ENCODE results near the gene TDRKH.

Gene TDRKH

GRCh38 chr1:151837197-151837596 is 46.9 kb upstream of the TDRKH start:
- TF ChIP-seq, protein P1, sequence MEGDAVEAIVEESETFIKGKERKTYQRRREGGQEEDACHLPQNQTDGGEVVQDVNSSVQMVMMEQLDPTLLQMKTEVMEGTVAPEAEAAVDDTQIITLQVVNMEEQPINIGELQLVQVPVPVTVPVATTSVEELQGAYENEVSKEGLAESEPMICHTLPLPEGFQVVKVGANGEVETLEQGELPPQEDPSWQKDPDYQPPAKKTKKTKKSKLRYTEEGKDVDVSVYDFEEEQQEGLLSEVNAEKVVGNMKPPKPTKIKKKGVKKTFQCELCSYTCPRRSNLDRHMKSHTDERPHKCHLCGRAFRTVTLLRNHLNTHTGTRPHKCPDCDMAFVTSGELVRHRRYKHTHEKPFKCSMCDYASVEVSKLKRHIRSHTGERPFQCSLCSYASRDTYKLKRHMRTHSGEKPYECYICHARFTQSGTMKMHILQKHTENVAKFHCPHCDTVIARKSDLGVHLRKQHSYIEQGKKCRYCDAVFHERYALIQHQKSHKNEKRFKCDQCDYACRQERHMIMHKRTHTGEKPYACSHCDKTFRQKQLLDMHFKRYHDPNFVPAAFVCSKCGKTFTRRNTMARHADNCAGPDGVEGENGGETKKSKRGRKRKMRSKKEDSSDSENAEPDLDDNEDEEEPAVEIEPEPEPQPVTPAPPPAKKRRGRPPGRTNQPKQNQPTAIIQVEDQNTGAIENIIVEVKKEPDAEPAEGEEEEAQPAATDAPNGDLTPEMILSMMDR (conservative IDR thresholded peaks at IDR 0.05; ENCODE audit: low read depth, low read length), result no peak
- no peak for DNase-seq (ENCODE audit: low read depth)
- no peak overlapping the region for H3K4me3 ChIP-seq (ENCODE audit: low read length)

- TF ChIP-seq, protein P1 (conservative IDR thresholded peaks at IDR 0.05; ENCODE audit: low read depth, low read length), result no peak
- no peak for DNase-seq (ENCODE audit: low read depth)
- H3K4me3 ChIP-seq (ENCODE audit: low read length), result no peak overlapping the region
These were observed 45.3 kb upstream of the TDRKH start for GRCh38 chr1:151835596-151835995.

DNA sequence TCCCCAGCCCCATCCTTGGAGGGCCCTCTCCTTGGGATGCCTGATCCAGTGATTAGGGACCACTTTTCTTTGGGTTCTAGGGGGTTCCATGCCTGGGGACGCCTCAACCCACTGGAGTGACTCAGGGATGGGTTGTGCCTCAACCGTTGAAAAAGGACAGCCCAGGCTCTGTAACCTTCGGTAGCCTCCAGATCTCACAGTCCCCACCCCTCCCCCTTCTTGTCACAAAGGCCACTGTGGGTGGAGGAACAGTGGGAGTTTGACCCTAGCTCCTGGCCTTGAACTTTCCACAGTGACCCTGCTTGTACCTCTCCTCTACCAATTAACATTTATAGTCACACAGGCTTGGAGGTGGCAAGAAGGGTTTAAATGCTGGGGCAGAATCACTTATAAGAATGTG is 43.9 kb upstream of the TDRKH start:
- no peak overlapping the region for H3K4me3 ChIP-seq (ENCODE audit: low read length)
- TF ChIP-seq, protein P1 (conservative IDR thresholded peaks at IDR 0.05; ENCODE audit: low read depth, low read length), result no peak
- DNase-seq (ENCODE audit: low read depth), result no peak

GRCh38 chr1:151833172-151833900 is 43.0 kb upstream of the TDRKH start:
- no peak for DNase-seq (ENCODE audit: low read depth)
- no peak overlapping the region for H3K4me3 ChIP-seq (ENCODE audit: low read length)

GRCh38 chr1:151832318-151832980 is 42.1 kb upstream of the TDRKH start:
- DNase-seq (ENCODE audit: low read depth), result peak; percentile 52
- TF ChIP-seq, protein P1 (conservative IDR thresholded peaks at IDR 0.05; ENCODE audit: low read depth, low read length), result no peak
- no peak overlapping the region for H3K4me3 ChIP-seq (ENCODE audit: low read length)

More at GRCh38 chr1:151833172-151833900, 43.0 kb upstream of the TDRKH start:
- TF ChIP-seq, protein P1 (conservative IDR thresholded peaks at IDR 0.05; ENCODE audit: low read depth, low read length), result no peak

DNA sequence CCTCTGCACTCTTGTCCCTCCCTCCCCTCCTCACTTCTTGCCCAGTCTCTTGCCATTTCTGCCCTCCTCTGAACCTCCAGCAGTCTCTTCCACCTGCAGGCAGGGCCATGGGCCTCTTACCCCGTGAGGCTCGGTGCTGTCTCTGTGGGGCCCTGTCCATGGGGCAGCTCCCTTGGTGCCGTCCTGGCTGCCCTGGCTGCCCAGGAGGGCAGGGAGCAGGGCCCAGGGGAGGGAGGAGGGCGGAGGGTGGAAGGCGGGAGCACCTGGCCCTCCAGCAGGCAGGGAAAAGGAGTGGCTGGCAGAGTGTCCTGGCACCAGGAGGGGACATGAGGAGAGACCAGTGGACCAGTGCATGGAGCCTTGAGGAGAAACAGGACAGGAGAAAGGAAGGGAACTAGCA is 41.3 kb upstream of the TDRKH start, which contains the start of gene RORC:
Gene RORC, minus strand, starts transcription at position 198 of the 400 bp plus-strand sequence. Its CDS starts 38 bp downstream, at position 160.
- H3K4me3 ChIP-seq (ENCODE audit: low read length), result no peak within 1 kb of the TSS
- TF ChIP-seq, protein P1 (conservative IDR thresholded peaks at IDR 0.05; ENCODE audit: low read depth, low read length), result no peak
- no peak for DNase-seq (ENCODE audit: low read depth)

DNA sequence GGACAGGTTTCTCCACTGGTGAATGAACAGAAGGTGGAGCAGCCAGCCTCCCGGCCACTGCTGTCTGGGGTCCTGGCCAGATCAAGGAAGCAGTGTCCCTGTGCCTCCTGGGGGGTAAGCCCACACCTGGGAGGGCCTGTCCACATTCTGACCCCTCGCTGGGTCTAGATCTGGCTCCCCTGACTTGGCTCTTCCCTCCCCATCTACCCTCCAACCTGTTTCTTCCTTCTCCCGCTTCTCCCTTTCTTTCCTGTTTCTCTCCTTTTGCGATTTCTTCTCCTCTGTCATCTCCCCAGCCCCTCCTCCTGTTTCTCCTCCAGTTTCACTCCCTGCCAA is 40.9 kb upstream of the TDRKH start:
- TF ChIP-seq, protein P1 (conservative IDR thresholded peaks at IDR 0.05; ENCODE audit: low read depth, low read length), result no peak
- DNase-seq (ENCODE audit: low read depth), result no peak
- H3K4me3 ChIP-seq (ENCODE audit: low read length), result no peak overlapping the region
